GM12875 (cell line): ENCODE results near the gene ZFP30.

Source experiments
- H3K4me3 ChIP-seq: one replicate; pipeline ENCODE4 v1.5.1; 2011; ENCODE audit warnings: low read depth, low read length, control low read depth
- CTCF ChIP-seq: IDR thresholded peaks from 2 replicates; pipeline ENCODE4 v1.5.1; 2011; ENCODE audit warnings: low read depth, mild to moderate bottlenecking, control low read depth, inconsistent platforms, low read length, moderate library complexity, borderline replicate concordance; ENCODE audit not compliant: insufficient read depth

Gene ZFP30

DNA sequence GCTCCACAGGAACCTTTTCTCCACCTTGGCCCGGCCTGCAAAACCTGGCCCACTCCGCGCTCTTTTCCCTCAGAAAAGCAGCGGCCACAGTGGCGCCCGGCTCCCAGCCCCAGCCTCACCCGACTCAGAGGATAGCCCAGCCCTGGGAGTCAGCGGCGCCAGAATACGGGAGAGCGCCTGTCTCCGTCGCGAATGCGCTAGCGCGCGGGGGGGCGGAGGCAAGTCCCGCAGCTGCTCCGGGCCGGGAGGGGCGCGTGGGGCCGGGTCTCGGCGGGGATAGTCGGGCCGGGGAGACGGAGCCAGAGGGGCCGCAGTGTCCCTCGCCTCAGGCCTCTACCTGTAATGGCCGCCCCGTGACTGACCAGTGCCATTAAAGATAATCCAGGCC lies at the start of gene ZFP30:
Gene ZFP30, minus strand, starts transcription at position 165 of the 388 bp plus-strand sequence. CDS start 7,643 bp downstream, outside the sequence.
- no peak for TF ChIP-seq CTCF
- H3K4me3 ChIP-seq: peak within 1 kb of the TSS; percentile 75

- H3K4me3 ChIP-seq: no peak overlapping the region
- TF ChIP-seq CTCF: no peak
Observed at GRCh38 chr19:37699057-37699456, 43.8 kb upstream of the ZFP30 start.

DNA sequence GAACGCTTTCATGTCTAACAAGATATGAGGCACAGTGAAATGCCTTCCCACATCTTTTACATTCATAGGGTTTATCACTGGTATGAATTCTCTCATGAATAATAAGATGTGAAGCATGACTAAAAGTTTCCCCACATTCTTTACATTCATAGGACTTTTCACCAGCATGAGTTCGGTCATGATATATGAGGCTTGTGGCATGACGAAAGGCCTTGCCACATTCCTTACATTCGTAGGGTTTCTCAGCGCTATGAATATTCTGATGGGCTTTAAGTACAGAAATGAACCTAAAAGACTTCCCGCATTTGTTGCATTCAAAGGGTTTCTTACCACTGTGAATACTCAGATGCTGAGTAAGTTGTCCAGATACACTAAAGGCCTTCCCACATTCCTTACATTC lies 43.0 kb upstream of the ZFP30 start:
- H3K4me3 ChIP-seq: no peak overlapping the region

DNA sequence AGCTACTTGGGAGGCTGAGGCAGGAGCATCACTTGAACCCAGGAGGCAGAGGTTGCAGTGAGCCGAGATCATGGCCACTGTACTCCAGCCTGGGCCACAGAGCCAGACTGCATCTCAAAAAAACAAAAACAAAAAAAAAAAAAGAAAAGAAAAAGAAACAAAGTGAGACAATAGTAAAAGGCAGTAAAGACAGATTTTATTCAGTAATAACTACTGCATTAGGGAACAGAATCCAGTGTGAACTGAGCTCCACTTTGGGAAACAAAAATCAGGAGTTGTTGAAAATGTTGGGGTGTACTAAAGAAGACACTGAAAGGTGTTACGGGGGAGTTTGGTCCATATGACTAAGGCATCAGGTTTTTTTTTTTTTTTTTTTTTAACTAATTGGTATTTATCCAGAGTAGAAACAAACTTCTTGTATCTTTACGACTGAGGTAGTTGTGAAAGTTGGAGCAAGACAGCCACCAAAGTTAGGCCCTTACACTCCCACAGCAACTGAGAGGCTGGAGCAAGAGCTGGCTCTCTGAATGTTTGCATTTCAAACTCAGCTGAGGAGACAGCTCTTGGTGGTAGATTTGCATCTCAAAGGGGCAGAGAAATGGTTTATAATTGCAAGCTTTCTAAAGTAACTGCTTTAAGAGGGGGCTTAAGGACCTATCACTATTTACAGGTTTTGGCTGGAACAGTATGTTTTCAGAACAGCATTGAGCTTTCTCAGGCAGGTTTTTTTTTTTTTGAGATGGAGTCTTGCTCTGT lies 40.1 kb upstream of the ZFP30 start:
- no peak overlapping the region for H3K4me3 ChIP-seq
- TF ChIP-seq CTCF: no peak

More for the DNA sequence above, 43.0 kb upstream of the ZFP30 start:
- no peak for TF ChIP-seq CTCF

DNA sequence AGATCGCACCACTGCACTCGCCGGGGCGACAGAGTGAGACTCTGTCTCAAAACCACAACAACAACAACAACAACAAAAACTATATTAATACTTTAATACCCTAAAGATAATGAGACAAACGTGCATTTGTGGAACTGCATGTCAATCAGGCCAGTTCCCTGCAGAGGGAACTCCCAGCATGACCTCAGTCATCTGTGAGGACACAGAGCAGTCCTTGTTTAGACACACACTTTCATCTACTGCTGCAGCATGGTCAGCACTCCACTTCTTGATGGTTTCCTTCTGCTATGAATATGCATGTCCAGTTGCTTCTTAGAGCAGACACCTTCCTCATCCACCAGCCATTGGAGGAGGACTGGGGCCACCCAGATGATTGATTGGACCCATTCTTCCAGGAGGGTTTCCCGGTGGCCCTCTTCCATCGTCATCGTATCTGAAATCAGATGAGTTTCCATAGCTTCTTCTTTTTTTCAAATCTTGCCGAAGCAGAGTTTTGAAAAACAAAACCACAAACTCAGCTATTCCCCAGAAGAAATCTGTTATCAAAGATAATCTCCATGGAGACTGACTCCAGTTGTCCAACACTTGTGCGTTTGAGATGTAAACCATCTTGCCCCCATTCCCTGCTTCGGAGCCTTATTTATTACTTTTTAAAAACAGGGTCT lies 37.8 kb upstream of the ZFP30 start:
- no peak overlapping the region for H3K4me3 ChIP-seq
- no peak for TF ChIP-seq CTCF

GRCh38 chr19:37691881-37692504 lies 36.7 kb upstream of the ZFP30 start:
- peak overlapping the region; percentile 38 for H3K4me3 ChIP-seq
- no peak for TF ChIP-seq CTCF
